Measurements from ENCODE around the gene TMEM221.

TMEM221 gene

GRCh38 chr19:17409990-17410389, 38.5 kb downstream of the TMEM221 start:
- Histone ChIP-seq H3K4me1 (ENCODE audit: insufficient read depth, low read length, severe bottlenecking) (peaks cover 35% of the 10 kb centered on the region), H3K9me3 (ENCODE audit: low read length) (no peaks in the 10 kb centered on the region), H2AFZ (ENCODE audit: low read length) (no peak overlapping the region), H3K27me3 (ENCODE audit: insufficient read depth, low read length) (no peaks in the 10 kb centered on the region), H3K79me2 (ENCODE audit: insufficient read depth, low read length) (peaks cover 5% of the 10 kb centered on the region; the same call in 1 of the 2 replicates), H3K36me3 (ENCODE audit: insufficient read depth, low read length) (peaks cover 15% of the 10 kb centered on the region; the same call in 1 of the 2 replicates), H3K9me2 (ENCODE audit: low read depth, low read length) (no peaks in the 10 kb centered on the region), H3K4me3 (ENCODE audit: low read depth, low read length, poor library complexity, severe bottlenecking) (no peak overlapping the region), H3K27ac (ENCODE audit: low read depth, low read length, poor library complexity, severe bottlenecking) (no peak overlapping the region), H3F3A (ENCODE audit: insufficient read depth, low read length) (no peaks in the 10 kb centered on the region), H3K4me2 (ENCODE audit: low read length) (no peak overlapping the region), H4K20me1 (ENCODE audit: insufficient read depth, low read length) (no peaks in the 10 kb centered on the region), H3K9ac (ENCODE audit: low read length) (no peak overlapping the region)
- TF ChIP-seq EZH2 (IDR thresholded peaks at IDR 0.05; ENCODE audit: borderline replicate concordance, low read length) = no peak
- TF ChIP-seq, protein P1, sequence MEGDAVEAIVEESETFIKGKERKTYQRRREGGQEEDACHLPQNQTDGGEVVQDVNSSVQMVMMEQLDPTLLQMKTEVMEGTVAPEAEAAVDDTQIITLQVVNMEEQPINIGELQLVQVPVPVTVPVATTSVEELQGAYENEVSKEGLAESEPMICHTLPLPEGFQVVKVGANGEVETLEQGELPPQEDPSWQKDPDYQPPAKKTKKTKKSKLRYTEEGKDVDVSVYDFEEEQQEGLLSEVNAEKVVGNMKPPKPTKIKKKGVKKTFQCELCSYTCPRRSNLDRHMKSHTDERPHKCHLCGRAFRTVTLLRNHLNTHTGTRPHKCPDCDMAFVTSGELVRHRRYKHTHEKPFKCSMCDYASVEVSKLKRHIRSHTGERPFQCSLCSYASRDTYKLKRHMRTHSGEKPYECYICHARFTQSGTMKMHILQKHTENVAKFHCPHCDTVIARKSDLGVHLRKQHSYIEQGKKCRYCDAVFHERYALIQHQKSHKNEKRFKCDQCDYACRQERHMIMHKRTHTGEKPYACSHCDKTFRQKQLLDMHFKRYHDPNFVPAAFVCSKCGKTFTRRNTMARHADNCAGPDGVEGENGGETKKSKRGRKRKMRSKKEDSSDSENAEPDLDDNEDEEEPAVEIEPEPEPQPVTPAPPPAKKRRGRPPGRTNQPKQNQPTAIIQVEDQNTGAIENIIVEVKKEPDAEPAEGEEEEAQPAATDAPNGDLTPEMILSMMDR (IDR thresholded peaks at IDR 0.05; ENCODE audit: low read length) = no peak

DNA sequence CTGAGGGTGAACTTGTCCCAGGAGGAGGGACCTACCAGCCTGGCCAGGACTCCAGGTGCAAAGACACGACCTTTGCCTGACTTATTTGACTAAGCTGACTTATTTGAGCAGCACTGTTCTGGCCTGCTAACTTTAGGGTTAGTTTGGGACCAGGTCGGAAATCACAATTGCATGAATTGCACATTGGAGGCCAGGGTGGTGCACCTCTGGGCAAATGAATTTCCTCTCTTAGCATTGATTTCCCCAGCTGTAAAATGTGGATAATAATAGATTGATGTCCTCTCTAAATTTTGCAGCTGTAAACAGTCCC, 41.6 kb downstream of the TMEM221 start:
- Histone ChIP-seq H3K27ac (ENCODE audit: low read depth, low read length, poor library complexity, severe bottlenecking) (peak overlapping the region; percentile 85), H3K9me2 (ENCODE audit: low read depth, low read length) (no peaks in the 10 kb centered on the region), H3K27me3 (ENCODE audit: insufficient read depth, low read length) (no peaks in the 10 kb centered on the region), H3F3A (ENCODE audit: insufficient read depth, low read length) (no peaks in the 10 kb centered on the region), H3K36me3 (ENCODE audit: insufficient read depth, low read length) (peaks cover 17% of the 10 kb centered on the region), H4K20me1 (ENCODE audit: insufficient read depth, low read length) (no peaks in the 10 kb centered on the region), H2AFZ (ENCODE audit: low read length) (no peak overlapping the region), H3K9me3 (ENCODE audit: low read length) (no peaks in the 10 kb centered on the region), H3K79me2 (ENCODE audit: insufficient read depth, low read length) (peaks cover 11% of the 10 kb centered on the region), H3K4me3 (ENCODE audit: low read depth, low read length, poor library complexity, severe bottlenecking) (peak overlapping the region; percentile 69), H3K4me2 (ENCODE audit: low read length) (peak overlapping the region; percentile 94), H3K9ac (ENCODE audit: low read length) (peak overlapping the region; percentile 70), H3K4me1 (ENCODE audit: insufficient read depth, low read length, severe bottlenecking) (peaks cover 38% of the 10 kb centered on the region)
- TF ChIP-seq, protein P1 (IDR thresholded peaks at IDR 0.05; ENCODE audit: low read length) = no peak
- TF ChIP-seq EZH2 (IDR thresholded peaks at IDR 0.05; ENCODE audit: borderline replicate concordance, low read length) = no peak

GRCh38 chr19:17406046-17406886, 42.2 kb downstream of the TMEM221 start:
- TF ChIP-seq, protein P1 (IDR thresholded peaks at IDR 0.05; ENCODE audit: low read length) = no peak
- TF ChIP-seq EZH2 (IDR thresholded peaks at IDR 0.05; ENCODE audit: borderline replicate concordance, low read length) = no peak
- H3F3A ChIP-seq (ENCODE audit: insufficient read depth, low read length) = no peaks in the 10 kb centered on the region
- H3K79me2 ChIP-seq (ENCODE audit: insufficient read depth, low read length) = peaks cover 11% of the 10 kb centered on the region
- peaks cover 16% of the 10 kb centered on the region for H3K36me3 ChIP-seq (ENCODE audit: insufficient read depth, low read length)
- H4K20me1 ChIP-seq (ENCODE audit: insufficient read depth, low read length) = no peaks in the 10 kb centered on the region
- no peaks in the 10 kb centered on the region for H3K9me2 ChIP-seq (ENCODE audit: low read depth, low read length)
- H3K27me3 ChIP-seq (ENCODE audit: insufficient read depth, low read length) = no peaks in the 10 kb centered on the region
- H3K4me2 ChIP-seq (ENCODE audit: low read length) = peak overlapping the region; percentile 94
- no peak overlapping the region for H2AFZ ChIP-seq (ENCODE audit: low read length)
- H3K9me3 ChIP-seq (ENCODE audit: low read length) = no peaks in the 10 kb centered on the region
- H3K9ac ChIP-seq (ENCODE audit: low read length) = peak overlapping the region; percentile 70
- H3K4me1 ChIP-seq (ENCODE audit: insufficient read depth, low read length, severe bottlenecking) = peaks cover 34% of the 10 kb centered on the region
- H3K27ac ChIP-seq (ENCODE audit: low read depth, low read length, poor library complexity, severe bottlenecking) = peak overlapping the region; percentile 85
- peak overlapping the region; percentile 69 for H3K4me3 ChIP-seq (ENCODE audit: low read depth, low read length, poor library complexity, severe bottlenecking)

Measured in OCI-LY1 (cell line).